Stimulated activated CD8-positive, alpha-beta memory T cell treated with anti-CD3 and anti-CD28 coated beads, Interleukin-4, amount 100 ng/mL, for 1 hour (primary cell): ENCODE results near the gene AKAP12.
"Not testable (repeated sequence)": the region's sequence is repeated elsewhere in the genome, so short reads cannot be mapped to it uniquely, and the experiment has no call there.

Source experiments
- DNase-seq, 2 donors: peaks; one replicate each; pipeline ENCODE4 v3.0.0-alpha.2; 2020; ENCODE audit warnings: low read depth in 2 of 2, low spot score in 1 of 2

The AKAP12 gene

GRCh38 chr6:151340219-151340978, 100.6 kb downstream of the AKAP12 start:
- DNase-seq = no peak

- DNase-seq = no peak
Measured at GRCh38 chr6:151341476-151342195, 101.9 kb downstream of the AKAP12 start.

- not testable (repeated sequence) for DNase-seq
Measured at GRCh38 chr6:151342750-151343149, 103.0 kb downstream of the AKAP12 start.

- no peak for DNase-seq
Measured at GRCh38 chr6:151349651-151350270, 110.0 kb downstream of the AKAP12 start.

GRCh38 chr6:151350442-151351145, 110.8 kb downstream of the AKAP12 start:
- DNase-seq = no peak

GRCh38 chr6:151351146-151351700, 111.5 kb downstream of the AKAP12 start:
- DNase-seq = no peak

GRCh38 chr6:151351731-151352130, 112.0 kb downstream of the AKAP12 start:
- DNase-seq = no peak

- no peak for DNase-seq
Measured at GRCh38 chr6:151352410-151353396, 112.9 kb downstream of the AKAP12 start.

GRCh38 chr6:151353795-151354194, 114.0 kb downstream of the AKAP12 start:
- DNase-seq = no peak

GRCh38 chr6:151356983-151357382, 117.2 kb downstream of the AKAP12 start:
- not testable (repeated sequence) for DNase-seq

GRCh38 chr6:151357758-151358436, 118.1 kb downstream of the AKAP12 start:
- DNase-seq = no peak

- DNase-seq = no peak
Measured at GRCh38 chr6:151358475-151358874, 118.7 kb downstream of the AKAP12 start.

GRCh38 chr6:151359486-151359885, 119.7 kb downstream of the AKAP12 start:
- no peak for DNase-seq

GRCh38 chr6:151365233-151365632, 125.5 kb downstream of the AKAP12 start:
- DNase-seq = no peak

- no peak for DNase-seq
Measured at GRCh38 chr6:151370509-151371078, 130.8 kb downstream of the AKAP12 start.

- DNase-seq = no peak
Measured at GRCh38 chr6:151372164-151372563, 132.4 kb downstream of the AKAP12 start.

GRCh38 chr6:151374036-151374683, 134.4 kb downstream of the AKAP12 start:
- DNase-seq = no peak

- DNase-seq = no peak
Measured at GRCh38 chr6:151375833-151376232, 136.1 kb downstream of the AKAP12 start.

GRCh38 chr6:151376440-151376839, 136.7 kb downstream of the AKAP12 start:
- no peak for DNase-seq
